T follicular helper cell (primary cell): ENCODE results near the gene KIF21A.
"Not testable (repeated sequence)": the region's sequence is repeated elsewhere in the genome, so short reads cannot be mapped to it uniquely, and the experiment has no call there.

ENCODE experiments used
- DNase-seq: peaks from one replicate; pipeline ENCODE4 v3.0.0-alpha.2; 2020; ENCODE audit warnings: low read depth

The KIF21A gene

GRCh38 chr12:39348523-39348922 is 94.4 kb downstream of the KIF21A start:
- no peak for DNase-seq

DNA sequence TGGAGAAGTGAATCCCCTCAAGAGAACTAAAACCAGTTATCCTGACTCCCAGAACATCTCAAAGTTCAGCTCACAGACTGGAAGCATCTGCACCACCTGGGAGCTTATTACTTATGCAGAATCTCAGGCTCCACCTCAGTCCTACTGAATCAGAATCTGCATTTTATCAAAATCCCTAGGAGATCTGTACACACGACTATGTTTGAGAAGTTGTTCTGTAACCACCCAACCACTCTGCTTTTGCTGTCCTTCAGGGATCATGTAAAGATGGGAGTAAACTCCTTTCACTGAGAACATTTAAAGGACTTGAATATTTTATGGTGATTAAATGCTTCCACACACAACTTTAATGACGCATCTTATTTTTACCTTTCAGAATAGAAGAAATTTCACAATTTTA is 98.0 kb downstream of the KIF21A start:
- DNase-seq, result no peak

DNA sequence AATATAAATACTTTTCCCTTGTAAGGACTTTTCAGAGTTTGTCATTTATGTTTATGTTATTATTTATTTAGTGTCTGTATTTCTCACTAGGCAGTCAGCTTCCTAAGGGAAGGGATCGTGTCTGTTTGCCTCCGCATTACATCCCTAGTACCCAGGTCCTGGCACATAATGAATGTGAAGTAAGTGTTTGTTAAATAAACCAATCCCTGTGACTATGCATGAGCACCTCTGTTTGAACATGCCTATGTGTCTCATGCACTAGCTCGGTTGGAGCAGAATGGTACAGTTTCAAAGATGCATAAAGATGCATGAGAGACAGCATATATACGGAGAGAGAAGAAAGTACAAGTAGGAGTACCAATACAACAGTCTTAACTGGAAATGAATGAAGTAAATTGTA is 99.3 kb downstream of the KIF21A start:
- no peak for DNase-seq

DNA sequence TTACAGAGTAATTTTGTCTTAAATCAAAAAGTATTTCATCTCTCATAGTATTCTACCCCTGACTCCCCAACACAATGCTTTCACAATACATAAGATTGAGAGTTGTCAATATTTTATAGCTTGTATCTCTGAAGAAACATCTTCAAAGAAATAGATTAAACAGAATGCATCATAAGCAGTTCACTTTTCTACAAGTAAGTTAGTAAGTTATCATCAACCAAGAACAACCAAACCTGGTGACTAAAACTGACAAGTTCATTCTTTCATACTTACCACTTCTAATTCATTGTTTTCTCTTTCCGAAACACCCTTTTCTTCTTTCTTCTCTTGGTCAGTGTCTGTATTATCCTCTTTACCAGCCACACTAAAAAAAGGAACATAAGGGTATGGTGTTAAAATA is 101.2 kb downstream of the KIF21A start:
- no peak for DNase-seq

GRCh38 chr12:39341179-39341578 is 101.7 kb downstream of the KIF21A start:
- no peak for DNase-seq

DNA sequence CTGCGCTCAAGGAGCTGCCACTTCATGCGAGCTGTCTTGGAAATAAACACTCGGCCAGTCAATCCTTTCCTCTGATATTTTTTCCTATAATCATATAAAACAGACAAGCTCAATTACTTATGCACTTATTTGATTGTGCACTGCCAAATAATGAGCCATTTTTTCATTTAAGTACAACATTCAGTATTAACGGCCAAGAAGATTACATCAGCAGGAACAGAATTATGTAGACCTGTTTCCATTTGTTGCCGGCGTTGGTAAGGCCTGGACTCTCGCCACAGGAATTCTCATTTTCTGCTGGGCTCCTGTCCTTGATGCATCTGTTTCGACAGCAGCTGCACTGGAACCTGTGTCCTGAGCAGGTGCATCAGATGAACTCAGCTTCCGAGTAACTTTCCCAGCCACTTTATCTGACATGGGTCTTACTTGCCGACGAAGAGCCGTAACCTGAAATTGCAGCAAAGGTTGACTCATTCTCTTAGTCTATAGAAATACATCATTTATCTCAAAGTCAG is 110.2 kb downstream of the KIF21A start:
- DNase-seq, result no peak

- DNase-seq, result no peak
These were observed 111.2 kb downstream of the KIF21A start for GRCh38 chr12:39331539-39332261.

GRCh38 chr12:39329876-39330275 is 113.0 kb downstream of the KIF21A start:
- no peak for DNase-seq

- DNase-seq, result no peak
These were observed 113.9 kb downstream of the KIF21A start for GRCh38 chr12:39329018-39329417.

DNA sequence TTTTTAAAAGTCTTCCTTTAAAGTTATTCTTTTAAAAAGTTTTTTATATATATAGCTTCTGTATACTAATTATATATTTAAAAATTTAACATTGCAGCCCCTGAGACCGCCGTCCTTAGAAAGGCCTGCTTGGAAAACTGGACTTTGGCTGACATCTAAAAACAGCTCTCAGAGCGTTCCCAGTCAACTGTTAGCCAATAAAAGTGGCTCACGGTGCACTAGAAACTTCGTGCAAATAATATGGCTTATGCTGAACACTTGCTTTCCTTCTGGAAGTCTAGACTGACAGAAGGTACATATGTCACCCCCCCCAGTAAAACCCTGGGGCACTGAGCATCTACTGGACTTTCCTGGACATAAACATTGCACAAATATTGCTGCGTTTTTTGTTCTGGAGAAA is 115.0 kb downstream of the KIF21A start:
- DNase-seq, result no peak

DNA sequence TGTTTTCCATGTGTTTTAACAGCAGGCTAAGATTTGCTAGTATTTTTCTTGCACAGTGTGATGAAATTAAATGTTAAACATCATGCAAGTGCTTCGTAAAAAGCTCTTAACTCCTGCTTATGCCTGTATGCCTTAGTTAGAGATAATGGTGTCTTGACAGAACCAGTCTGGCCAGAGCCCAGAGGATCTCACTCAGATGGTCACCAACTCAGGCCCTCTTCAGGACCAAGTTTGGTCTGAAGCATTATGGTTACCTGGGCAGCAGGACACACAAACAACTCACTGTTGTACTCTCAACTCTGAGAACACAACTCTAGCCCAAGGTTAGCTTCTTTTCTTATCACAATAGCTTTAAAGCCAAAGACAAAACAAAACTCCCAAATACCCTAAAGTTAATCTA is 115.4 kb downstream of the KIF21A start:
- no peak for DNase-seq

- no peak for DNase-seq
These were observed 123.7 kb downstream of the KIF21A start for GRCh38 chr12:39319180-39319579.

GRCh38 chr12:39314547-39314946 is 128.4 kb downstream of the KIF21A start:
- DNase-seq, result no peak

DNA sequence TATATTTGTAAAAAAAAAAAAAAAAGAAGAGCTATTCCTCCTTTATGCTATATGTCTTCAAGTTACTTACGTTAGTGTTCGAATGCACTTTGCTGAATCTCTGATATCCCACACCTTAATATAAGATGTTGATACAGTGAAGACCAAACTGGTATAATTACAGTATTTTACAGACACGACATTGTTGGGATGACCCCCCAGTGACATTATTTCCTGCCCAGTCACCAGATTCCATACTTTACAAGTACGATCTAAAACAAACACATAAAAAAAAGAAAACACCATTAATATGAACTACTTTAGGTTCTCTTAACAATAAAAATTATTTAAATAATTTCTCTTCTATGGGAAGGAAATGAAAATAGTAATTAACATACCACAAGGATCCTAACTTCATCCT is 133.4 kb downstream of the KIF21A start:
- DNase-seq, result no peak

DNA sequence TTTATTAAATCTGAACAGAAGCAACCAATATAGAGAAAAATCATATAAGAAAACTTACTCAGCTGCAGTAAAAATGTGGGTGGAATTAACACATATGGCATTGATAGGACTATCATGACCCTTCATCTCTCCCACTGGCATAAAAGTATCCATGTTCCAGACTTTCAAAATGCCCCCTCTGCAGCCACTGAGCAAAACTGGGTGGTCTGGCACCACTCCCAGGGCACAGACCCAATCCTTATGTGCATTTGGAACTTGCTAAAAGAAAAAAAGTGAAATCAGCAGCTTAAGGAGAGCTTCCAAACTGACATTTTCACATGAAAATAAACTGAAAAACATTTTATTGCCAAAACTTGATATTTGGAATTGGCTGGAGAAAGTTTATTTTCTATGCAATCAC is 141.5 kb downstream of the KIF21A start:
- no peak for DNase-seq

DNA sequence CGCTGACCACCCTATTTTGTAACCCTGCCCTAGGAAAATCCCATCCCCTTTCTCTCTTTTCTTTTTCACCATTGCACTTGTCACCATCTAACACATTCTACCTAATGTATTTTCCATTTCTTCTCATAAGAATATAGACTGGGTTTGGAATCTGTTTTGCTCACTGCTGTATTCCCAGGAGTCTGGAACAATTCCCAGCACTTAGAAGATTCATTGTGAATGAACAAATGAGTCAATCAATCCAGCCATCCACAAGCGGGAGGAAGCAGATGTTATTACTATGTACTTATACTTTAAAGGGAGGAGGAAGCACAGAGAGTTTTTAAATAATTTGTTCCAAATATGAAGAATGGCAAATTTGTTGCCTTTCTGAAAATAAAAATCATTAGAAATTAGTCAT is 142.1 kb downstream of the KIF21A start:
- DNase-seq, result no peak

GRCh38 chr12:39297891-39298290 is 145.0 kb downstream of the KIF21A start:
- no peak for DNase-seq

GRCh38 chr12:39296496-39296895 is 146.4 kb downstream of the KIF21A start:
- DNase-seq, result no peak

GRCh38 chr12:39295593-39295992 is 147.3 kb downstream of the KIF21A start:
- DNase-seq, result not testable (repeated sequence)

DNA sequence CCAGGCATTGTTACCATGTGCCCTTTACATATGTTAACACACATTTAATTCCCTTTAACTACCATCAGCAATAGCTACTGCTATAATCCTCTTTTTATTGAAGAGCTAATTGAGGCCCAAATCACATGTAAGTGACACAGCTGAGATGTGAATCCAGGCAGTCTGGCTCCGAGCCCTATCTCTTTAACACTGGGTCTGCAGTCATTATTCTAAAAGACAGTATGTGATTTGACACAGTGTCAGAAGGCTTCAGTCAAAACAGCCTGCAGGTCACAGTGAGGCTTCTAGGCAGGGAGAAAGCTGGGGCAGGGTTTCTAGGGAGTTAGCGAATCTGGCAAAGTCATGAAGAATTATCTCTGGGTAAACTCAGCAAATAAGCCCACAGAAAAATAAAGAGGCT is 148.2 kb downstream of the KIF21A start:
- DNase-seq, result no peak

GRCh38 chr12:39292125-39292630 is 150.7 kb downstream of the KIF21A start:
- DNase-seq, result no peak

GRCh38 chr12:39287817-39288216 is 155.1 kb downstream of the KIF21A start:
- DNase-seq, result no peak

- DNase-seq, result no peak
These were observed 155.5 kb downstream of the KIF21A start for GRCh38 chr12:39287409-39287808.

DNA sequence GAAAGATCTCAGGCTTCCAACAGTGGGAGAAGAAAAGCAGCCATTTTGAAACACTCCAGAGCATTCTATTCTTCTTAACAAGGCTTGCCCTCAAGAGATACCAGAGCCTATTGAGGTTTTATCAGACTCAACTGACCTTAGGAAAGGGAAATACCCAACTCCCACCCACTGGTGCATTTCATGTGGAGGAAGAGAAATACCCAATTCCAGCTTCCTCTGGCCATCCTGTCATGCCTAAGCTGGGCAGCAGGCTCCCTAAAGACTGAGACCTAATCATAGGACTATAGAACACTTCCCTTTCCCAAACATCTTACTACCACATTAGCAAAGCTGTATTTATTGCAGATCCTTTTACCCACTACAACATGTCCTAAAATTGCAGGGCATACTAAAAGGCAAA is 164.5 kb downstream of the KIF21A start:
- DNase-seq, result no peak
